Panc1 (cell line): Measurements from ENCODE around the gene DLGAP1. TPM values are rescaled to one million over a fixed set of nuclear protein-coding genes. Genes with fewer than 3 reads are reported as not detected.

ENCODE experiments used
- ATAC-seq: fragments of 200-7000 bp; cut with Tn5 transposase; 2 replicates; pipeline ENCODE4 v1.9.1; 2020; ENCODE audit warnings: mild to moderate bottlenecking, moderate library complexity
- BruUV-seq: library from RNA; stranded (reverse); fragments of 400-500 nt; replicated peaks from 2 replicates; lab custom pipeline; 2021; lab: Mats Ljungman, UMichigan
- CTCF ChIA-PET: fragments of 300-600 bp; sonication (Branson Sonifier 250); formaldehyde crosslinking; loops from one replicate; lab custom pipeline; 2022; ENCODE audit warnings: antibody characterized with exemption; lab: Charles Lee
- POLR2A ChIA-PET: fragments of 300-600 bp; sonication (Branson Sonifier 250); formaldehyde crosslinking; loops from one replicate; lab custom pipeline; 2022; ENCODE audit warnings: antibody characterized with exemption; lab: Charles Lee
- DNase-seq: peaks from one replicate; pipeline ENCODE4 v3.0.0-alpha.2; 2010; ENCODE audit warnings: low read depth, low spot score
- H3K27ac ChIP-seq: 2 replicates; pipeline ENCODE4 v1.5.1; 2011; ENCODE audit warnings: mild to moderate bottlenecking, low read length, inconsistent platforms
- H3K27me3 ChIP-seq: fragments of 200-500 bp; sonication (Bioruptor generic); 2 replicates; pipeline ENCODE4 v1.6.0; 2014; ENCODE audit warnings: low read length, inconsistent platforms; ENCODE audit not compliant: control insufficient read depth, insufficient read depth
- H3K36me3 ChIP-seq: fragments of 200-500 bp; sonication (Bioruptor generic); 2 replicates; pipeline ENCODE4 v1.5.1; 2014; ENCODE audit warnings: inconsistent platforms, mild to moderate bottlenecking, low read length, moderate library complexity; ENCODE audit not compliant: control insufficient read depth, insufficient read depth
- H3K4me1 ChIP-seq: 2 replicates; pipeline ENCODE4 v1.5.1; 2011; ENCODE audit warnings: inconsistent platforms, mild to moderate bottlenecking, low read length, moderate library complexity; ENCODE audit not compliant: control insufficient read depth, insufficient read depth
- H3K4me3 ChIP-seq, 2 experiments: 2 replicates each; pipeline ENCODE4 v1.5.1; 2011 to 2012; ENCODE audit warnings: low read depth in 2 of 2, low read length in 2 of 2, mild to moderate bottlenecking in 2 of 2, inconsistent platforms in 1 of 2, moderate library complexity in 1 of 2
- H3K9me3 ChIP-seq: fragments of 200-500 bp; sonication (Bioruptor generic); 2 replicates; pipeline ENCODE4 v1.5.1; 2014; ENCODE audit warnings: low read depth, mild to moderate bottlenecking, inconsistent platforms, low read length, moderate library complexity; ENCODE audit not compliant: control insufficient read depth, insufficient read depth
- POLR2AphosphoS5 ChIP-seq: IDR thresholded peaks from 2 replicates; pipeline ENCODE4 v1.6.1; 2012; ENCODE audit warnings: mild to moderate bottlenecking, low read depth, low read length, moderate library complexity
- SIN3A ChIP-seq: IDR thresholded peaks from 2 replicates; pipeline ENCODE4 v1.6.1; 2012; ENCODE audit warnings: low read depth, mild to moderate bottlenecking, low read length, moderate library complexity, borderline replicate concordance; ENCODE audit not compliant: insufficient read depth
- TCF7L2 ChIP-seq: IDR thresholded peaks from 2 replicates; pipeline ENCODE4 v1.6.1; 2011; ENCODE audit warnings: mild to moderate bottlenecking, low read depth, low read length, inconsistent platforms
- in situ Hi-C: cut with HindIII; loops from 2 replicates; pipeline ENCODE4 v1.10.0; 2016; ENCODE audit warnings: low sequenced_read_pairs, low pct_unique_long_range_greater_than_20kb
- intact Hi-C: fragments of 100-400 bp; cut with micrococcal nuclease; formaldehyde crosslinking; loops from one replicate; pipeline ENCODE4 v1.10.0; 2022; ENCODE audit not compliant: unreplicated experiment
- total RNA-seq: library from RNA; stranded (reverse); gene quantifications from one replicate; pipeline ENCODE4 v1.2.1, GENCODE V29; 2021; ENCODE audit not compliant: unreplicated experiment
- TF ChIP-seq, protein P1 (sequence below): fragments of 450-650 bp; IDR thresholded peaks from 2 replicates; pipeline ENCODE4 v1.5.1; 2017; ENCODE audit warnings: mild to moderate bottlenecking
- TF ChIP-seq, protein P2 (sequence below), 2 experiments: IDR thresholded peaks; 2 replicates each; pipeline ENCODE4 v1.6.1; 2011 to 2012; ENCODE audit warnings: low read depth in 2 of 2, control low read depth in 1 of 2, low read length in 1 of 2, mild to moderate bottlenecking in 1 of 2, moderate library complexity in 1 of 2; ENCODE audit not compliant: insufficient read depth in 1 of 2

DLGAP1 gene
- total RNA-seq, 1 experiment from 2014 or later: 1.8 TPM

DNA sequence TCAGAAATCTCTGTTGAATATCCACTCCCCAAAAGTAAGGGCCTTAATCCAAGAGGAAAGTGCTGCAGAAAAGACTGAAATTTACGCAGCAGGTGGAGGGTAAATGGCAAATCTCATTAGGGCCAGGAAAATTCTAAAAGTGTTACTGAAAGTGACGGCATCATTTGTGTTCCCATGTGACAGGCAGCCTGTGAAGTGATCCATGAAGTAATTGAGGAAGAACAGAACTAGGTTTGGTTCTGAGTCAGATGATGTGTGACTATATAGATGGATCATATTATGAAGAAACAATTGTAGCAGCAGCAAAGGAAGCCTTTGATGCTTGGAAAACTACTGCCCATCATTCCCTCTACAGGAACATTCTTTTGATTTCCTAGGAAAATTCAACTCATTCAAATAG is 603.9 kb downstream of the DLGAP1 start:
- Histone ChIP-seq H3K27me3 (no peaks in the 10 kb centered on the region), H3K27ac (no peak overlapping the region), H3K36me3 (no peaks in the 10 kb centered on the region), H3K4me3 (no peak overlapping the region), H3K4me1 (no peaks in the 10 kb centered on the region), H3K9me3 (no peaks in the 10 kb centered on the region)
- intact Hi-C loops (no loop called here), in situ Hi-C loops (no loop called here)
- POLR2A ChIA-PET: no interaction called here
- CTCF ChIA-PET: no interaction called here
- DNase-seq (no peak), ATAC-seq (no peak)
- BruUV-seq: no TSS peak
- TF ChIP-seq TCF7L2: no peak
- TF ChIP-seq, protein P1, sequence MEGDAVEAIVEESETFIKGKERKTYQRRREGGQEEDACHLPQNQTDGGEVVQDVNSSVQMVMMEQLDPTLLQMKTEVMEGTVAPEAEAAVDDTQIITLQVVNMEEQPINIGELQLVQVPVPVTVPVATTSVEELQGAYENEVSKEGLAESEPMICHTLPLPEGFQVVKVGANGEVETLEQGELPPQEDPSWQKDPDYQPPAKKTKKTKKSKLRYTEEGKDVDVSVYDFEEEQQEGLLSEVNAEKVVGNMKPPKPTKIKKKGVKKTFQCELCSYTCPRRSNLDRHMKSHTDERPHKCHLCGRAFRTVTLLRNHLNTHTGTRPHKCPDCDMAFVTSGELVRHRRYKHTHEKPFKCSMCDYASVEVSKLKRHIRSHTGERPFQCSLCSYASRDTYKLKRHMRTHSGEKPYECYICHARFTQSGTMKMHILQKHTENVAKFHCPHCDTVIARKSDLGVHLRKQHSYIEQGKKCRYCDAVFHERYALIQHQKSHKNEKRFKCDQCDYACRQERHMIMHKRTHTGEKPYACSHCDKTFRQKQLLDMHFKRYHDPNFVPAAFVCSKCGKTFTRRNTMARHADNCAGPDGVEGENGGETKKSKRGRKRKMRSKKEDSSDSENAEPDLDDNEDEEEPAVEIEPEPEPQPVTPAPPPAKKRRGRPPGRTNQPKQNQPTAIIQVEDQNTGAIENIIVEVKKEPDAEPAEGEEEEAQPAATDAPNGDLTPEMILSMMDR: no peak
- no peak for TF ChIP-seq POLR2AphosphoS5
- no peak for TF ChIP-seq SIN3A
- TF ChIP-seq, protein P2, sequence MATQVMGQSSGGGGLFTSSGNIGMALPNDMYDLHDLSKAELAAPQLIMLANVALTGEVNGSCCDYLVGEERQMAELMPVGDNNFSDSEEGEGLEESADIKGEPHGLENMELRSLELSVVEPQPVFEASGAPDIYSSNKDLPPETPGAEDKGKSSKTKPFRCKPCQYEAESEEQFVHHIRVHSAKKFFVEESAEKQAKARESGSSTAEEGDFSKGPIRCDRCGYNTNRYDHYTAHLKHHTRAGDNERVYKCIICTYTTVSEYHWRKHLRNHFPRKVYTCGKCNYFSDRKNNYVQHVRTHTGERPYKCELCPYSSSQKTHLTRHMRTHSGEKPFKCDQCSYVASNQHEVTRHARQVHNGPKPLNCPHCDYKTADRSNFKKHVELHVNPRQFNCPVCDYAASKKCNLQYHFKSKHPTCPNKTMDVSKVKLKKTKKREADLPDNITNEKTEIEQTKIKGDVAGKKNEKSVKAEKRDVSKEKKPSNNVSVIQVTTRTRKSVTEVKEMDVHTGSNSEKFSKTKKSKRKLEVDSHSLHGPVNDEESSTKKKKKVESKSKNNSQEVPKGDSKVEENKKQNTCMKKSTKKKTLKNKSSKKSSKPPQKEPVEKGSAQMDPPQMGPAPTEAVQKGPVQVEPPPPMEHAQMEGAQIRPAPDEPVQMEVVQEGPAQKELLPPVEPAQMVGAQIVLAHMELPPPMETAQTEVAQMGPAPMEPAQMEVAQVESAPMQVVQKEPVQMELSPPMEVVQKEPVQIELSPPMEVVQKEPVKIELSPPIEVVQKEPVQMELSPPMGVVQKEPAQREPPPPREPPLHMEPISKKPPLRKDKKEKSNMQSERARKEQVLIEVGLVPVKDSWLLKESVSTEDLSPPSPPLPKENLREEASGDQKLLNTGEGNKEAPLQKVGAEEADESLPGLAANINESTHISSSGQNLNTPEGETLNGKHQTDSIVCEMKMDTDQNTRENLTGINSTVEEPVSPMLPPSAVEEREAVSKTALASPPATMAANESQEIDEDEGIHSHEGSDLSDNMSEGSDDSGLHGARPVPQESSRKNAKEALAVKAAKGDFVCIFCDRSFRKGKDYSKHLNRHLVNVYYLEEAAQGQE (IDR thresholded peaks at IDR 0.05; ENCODE audit: insufficient read depth in 1 of 2, low read depth in 2 of 2, low read length in 1 of 2): no peak

DNA sequence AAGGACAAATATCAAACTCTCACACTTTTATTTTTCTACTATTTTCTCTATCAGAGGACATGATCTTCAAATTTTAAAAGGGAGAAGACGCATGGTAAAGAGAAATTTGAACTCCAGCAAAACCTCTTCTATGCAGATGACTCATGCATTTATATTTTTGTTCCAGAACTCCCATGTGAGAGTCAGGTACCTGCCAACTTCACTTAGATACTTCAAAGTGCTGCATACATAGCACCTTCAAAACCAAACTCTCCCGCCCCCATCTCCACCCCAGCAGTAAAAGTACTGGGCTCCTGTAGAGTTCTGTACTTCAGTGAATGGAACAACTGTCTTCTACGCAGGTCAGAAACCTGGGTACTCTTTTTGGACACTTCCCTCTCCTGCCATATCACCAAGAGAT is 606.8 kb downstream of the DLGAP1 start:
- DNase-seq (no peak), ATAC-seq (no peak)
- Histone ChIP-seq H3K9me3 (no peaks in the 10 kb centered on the region), H3K4me3 (no peak overlapping the region), H3K4me1 (no peaks in the 10 kb centered on the region), H3K27ac (no peak overlapping the region), H3K27me3 (no peaks in the 10 kb centered on the region), H3K36me3 (no peaks in the 10 kb centered on the region)
- TF ChIP-seq SIN3A: no peak
- TF ChIP-seq, protein P1: no peak
- no peak for TF ChIP-seq POLR2AphosphoS5
- TF ChIP-seq, protein P2 (IDR thresholded peaks at IDR 0.05; ENCODE audit: insufficient read depth in 1 of 2, low read depth in 2 of 2, low read length in 1 of 2): no peak
- no peak for TF ChIP-seq TCF7L2
- in situ Hi-C loops (no loop called here), intact Hi-C loops (no loop called here)
- no TSS peak for BruUV-seq
- ChIA-PET POLR2A (no interaction called here), CTCF (no interaction called here)
